ENCODE data around the gene C3orf85. TPM values are rescaled to one million over a fixed set of nuclear protein-coding genes. Genes with fewer than 3 reads are reported as not detected.

Gene C3orf85
- total RNA-seq, 1 donor from 2014 or later = not detected

- Mint-ChIP-seq H3K9me3 (no peaks in the 10 kb centered on the region), H3K27me3 (ENCODE audit: low read depth) (no peaks in the 10 kb centered on the region), H3K27ac (ENCODE audit: unreplicated experiment) (no peak overlapping the region), H3K36me3 (ENCODE audit: low read depth) (no peaks in the 10 kb centered on the region), H3K4me1 (no peaks in the 10 kb centered on the region), H3K4me3 (no peak overlapping the region)
- TF ChIP-seq CTCF (conservative IDR thresholded peaks at IDR 0.05) = no peak
- DNase-seq (ENCODE audit: low read depth, low spot score) = no peak
These were observed 29.4 kb downstream of the C3orf85 start for GRCh38 chr3:109165905-109166304.

GRCh38 chr3:109171479-109171878, 35.0 kb downstream of the C3orf85 start:
- Mint-ChIP-seq H3K4me1 (no peaks in the 10 kb centered on the region), H3K9me3 (no peaks in the 10 kb centered on the region), H3K36me3 (ENCODE audit: low read depth) (no peaks in the 10 kb centered on the region), H3K4me3 (no peak overlapping the region), H3K27ac (ENCODE audit: unreplicated experiment) (no peak overlapping the region), H3K27me3 (ENCODE audit: low read depth) (no peaks in the 10 kb centered on the region)
- no peak for TF ChIP-seq CTCF (conservative IDR thresholded peaks at IDR 0.05)
- no peak for DNase-seq (ENCODE audit: low read depth, low spot score)

DNA sequence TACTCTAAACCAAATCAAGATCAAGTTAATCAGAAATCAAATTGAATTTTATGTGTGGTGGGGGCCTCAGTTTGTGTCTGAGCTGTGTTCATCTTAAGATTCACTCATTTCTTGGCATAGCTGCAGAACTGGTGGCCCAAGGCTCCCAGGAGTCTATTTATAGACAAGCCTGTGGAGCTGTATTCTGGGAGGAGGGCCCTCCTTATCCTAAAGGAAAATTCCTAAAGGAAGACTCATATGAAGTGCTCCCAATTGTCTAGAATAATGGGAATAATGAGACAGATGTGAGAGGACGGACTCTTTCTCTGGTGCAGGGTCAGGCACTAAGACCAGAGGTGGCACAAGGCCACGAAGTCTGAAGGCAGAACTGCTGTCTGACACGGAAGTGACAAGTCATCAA, 38.9 kb downstream of the C3orf85 start:
- DNase-seq (ENCODE audit: low read depth, low spot score) = no peak
- no peak overlapping the region for H3K27ac Mint-ChIP-seq (ENCODE audit: unreplicated experiment)
- TF ChIP-seq CTCF (conservative IDR thresholded peaks at IDR 0.05) = no peak
- H3K4me3 Mint-ChIP-seq = no peak overlapping the region
- no peaks in the 10 kb centered on the region for H3K27me3 Mint-ChIP-seq (ENCODE audit: low read depth)
- no peaks in the 10 kb centered on the region for H3K9me3 Mint-ChIP-seq
- no peaks in the 10 kb centered on the region for H3K36me3 Mint-ChIP-seq (ENCODE audit: low read depth)
- peaks cover 17% of the 10 kb centered on the region for H3K4me1 Mint-ChIP-seq

DNA sequence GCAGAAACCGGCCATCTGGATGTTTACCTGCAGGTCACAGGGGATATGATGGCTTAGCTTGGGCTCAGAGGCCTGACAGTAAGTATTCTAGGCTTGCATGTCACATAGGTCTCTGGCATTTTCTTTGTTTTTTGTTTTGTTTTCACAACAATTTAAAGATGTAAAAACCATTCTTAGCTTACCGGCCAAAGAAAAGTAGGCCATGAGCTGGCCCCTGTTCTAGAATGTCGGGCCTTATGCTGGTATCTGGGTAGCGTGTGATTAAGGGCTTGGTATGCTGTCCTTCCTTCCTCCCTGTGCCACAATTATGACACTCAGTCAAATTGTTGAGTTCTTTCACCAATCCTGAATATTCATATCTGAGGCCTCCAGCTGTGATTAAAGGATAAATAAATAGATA, 40.2 kb downstream of the C3orf85 start:
- Mint-ChIP-seq H3K4me3 (no peak overlapping the region), H3K4me1 (peaks cover 17% of the 10 kb centered on the region), H3K9me3 (no peaks in the 10 kb centered on the region), H3K27ac (ENCODE audit: unreplicated experiment) (no peak overlapping the region), H3K36me3 (ENCODE audit: low read depth) (no peaks in the 10 kb centered on the region), H3K27me3 (ENCODE audit: low read depth) (no peaks in the 10 kb centered on the region)
- no peak for DNase-seq (ENCODE audit: low read depth, low spot score)
- TF ChIP-seq CTCF (conservative IDR thresholded peaks at IDR 0.05) = no peak

DNA sequence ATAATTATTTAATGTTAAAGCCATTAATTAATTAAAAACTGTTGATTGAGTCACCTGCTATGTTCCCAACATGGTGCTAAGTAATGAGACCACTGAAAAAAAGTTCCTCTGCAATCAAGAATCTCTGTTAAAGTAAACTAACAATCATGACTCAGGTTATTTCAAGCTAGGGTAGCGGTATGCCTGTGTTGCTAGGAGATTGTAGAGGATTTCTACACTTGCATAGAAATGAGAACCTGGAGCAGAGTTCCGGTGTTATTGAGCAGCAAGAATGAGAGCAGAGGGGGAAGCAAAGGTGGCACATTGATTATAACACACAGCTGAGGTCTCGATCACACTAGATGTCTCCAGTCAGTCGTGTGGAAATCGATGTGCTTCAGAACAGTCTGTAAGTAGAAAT, 41.4 kb downstream of the C3orf85 start:
- H3K27me3 Mint-ChIP-seq (ENCODE audit: low read depth) = no peaks in the 10 kb centered on the region
- no peaks in the 10 kb centered on the region for H3K9me3 Mint-ChIP-seq
- H3K36me3 Mint-ChIP-seq (ENCODE audit: low read depth) = no peaks in the 10 kb centered on the region
- H3K4me3 Mint-ChIP-seq = no peak overlapping the region
- TF ChIP-seq CTCF (conservative IDR thresholded peaks at IDR 0.05) = no peak
- no peak for DNase-seq (ENCODE audit: low read depth, low spot score)
- no peak overlapping the region for H3K27ac Mint-ChIP-seq (ENCODE audit: unreplicated experiment)
- peaks cover 17% of the 10 kb centered on the region for H3K4me1 Mint-ChIP-seq

DNA sequence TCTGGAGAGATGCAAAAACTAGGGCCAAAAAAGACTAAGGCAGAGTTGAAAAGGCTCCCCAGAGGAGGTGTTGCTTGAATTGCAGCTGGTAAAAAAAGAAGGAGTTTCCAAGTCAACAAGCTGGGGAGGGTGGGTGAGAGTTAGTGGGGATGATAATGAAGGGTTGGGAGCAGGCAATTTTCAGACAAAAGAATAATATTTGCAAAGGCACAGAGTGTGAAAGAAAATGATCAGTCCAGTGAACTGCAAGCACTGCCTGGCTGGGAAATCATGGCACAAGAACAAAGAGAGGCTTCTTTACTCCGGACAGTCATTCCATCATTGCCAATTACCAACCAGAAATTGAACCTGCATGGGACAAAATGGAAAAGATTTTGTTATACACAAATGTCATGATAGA, 42.2 kb downstream of the C3orf85 start:
- Mint-ChIP-seq H3K36me3 (ENCODE audit: low read depth) (no peaks in the 10 kb centered on the region), H3K4me3 (no peak overlapping the region), H3K27me3 (ENCODE audit: low read depth) (no peaks in the 10 kb centered on the region), H3K4me1 (peaks cover 17% of the 10 kb centered on the region), H3K9me3 (peaks cover 3% of the 10 kb centered on the region), H3K27ac (ENCODE audit: unreplicated experiment) (peak overlapping the region; percentile 36)
- DNase-seq (ENCODE audit: low read depth, low spot score) = no peak
- TF ChIP-seq CTCF (conservative IDR thresholded peaks at IDR 0.05) = no peak

Measured in neural crest cell (in vitro differentiated cells).